Measurements from ENCODE around the gene GABBR1. TPM values are rescaled to one million over a fixed set of nuclear protein-coding genes. Genes with fewer than 3 reads are reported as not detected.

The GABBR1 gene
- polyA plus RNA-seq, 1 of the 3 experiments (the other 2 are of a cell fraction), result 26.8 TPM

DNA sequence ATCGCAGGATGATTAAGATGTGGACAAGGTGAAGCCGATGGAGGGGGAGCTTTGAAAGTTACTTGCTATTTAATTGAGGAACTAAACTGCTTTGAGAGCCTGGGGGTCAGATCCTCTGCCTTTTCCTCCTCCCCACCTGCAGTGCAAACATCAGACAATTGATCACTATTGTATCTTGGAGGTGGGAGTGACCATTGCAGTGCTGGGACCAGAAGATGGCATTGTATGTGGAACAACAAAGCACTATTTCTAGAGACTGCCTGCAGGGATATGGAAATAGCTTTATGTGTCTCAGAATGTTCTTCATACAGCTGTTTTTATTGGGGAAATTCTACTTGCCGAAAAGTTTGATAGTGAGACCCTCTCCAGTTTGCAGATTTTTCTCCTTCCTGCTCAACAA, 28.1 kb upstream of the GABBR1 start:
- H2AFZ ChIP-seq (ENCODE audit: low read depth), result no peak overlapping the region
- no peak overlapping the region for H3K27ac ChIP-seq (ENCODE audit: low read depth in 2 of 2, low read length in 1 of 2)
- no peaks in the 10 kb centered on the region for H3K4me1 ChIP-seq (ENCODE audit: control insufficient read depth in 1 of 2, insufficient read depth in 2 of 2, low read depth in 1 of 2, low read length in 1 of 2)
- 38% methylated on average over 3 of the region's 3 CpGs for WGBS (ENCODE audit: low lambda C conversion rate)
- CTCF ChIA-PET, result interaction anchor here (1.1 to 9.1 kb wide), 3 partner anchors 9 to 470 kb away, joined by 3 to 120 read pairs (median 3); no protein-coding TSS in a partner anchor
- no peak overlapping the region for H3K9ac ChIP-seq
- peaks cover 29% of the 10 kb centered on the region for H3K27me3 ChIP-seq (ENCODE audit: insufficient read depth)
- POLR2A ChIA-PET, result no interaction called here
- no peaks in the 10 kb centered on the region for H3F3A ChIP-seq (replicated peaks; ENCODE audit: insufficient read depth)
- no peaks in the 10 kb centered on the region for H3K36me3 ChIP-seq (replicated peaks in 1 of 2; ENCODE audit: control insufficient read depth in 1 of 2, insufficient read depth in 2 of 2, low read length in 1 of 2)
- H4K20me1 ChIP-seq (ENCODE audit: insufficient read depth), result no peaks in the 10 kb centered on the region
- no peaks in the 10 kb centered on the region for H3K9me2 ChIP-seq
- H3K4me3 ChIP-seq (ENCODE audit: low read depth in 2 of 2, low read length in 1 of 2), result no peak overlapping the region
- no peaks in the 10 kb centered on the region for H3K79me2 ChIP-seq (ENCODE audit: insufficient read depth)
- TF ChIP-seq POLR2AphosphoS5 (IDR thresholded peaks at IDR 0.05; ENCODE audit: low read depth, low read length) (no peak), NFIC (IDR thresholded peaks at IDR 0.05; ENCODE audit: borderline replicate concordance) (no peak), NRF1 (IDR thresholded peaks at IDR 0.05; ENCODE audit: low read depth, low read length) (no peak), RXRA (IDR thresholded peaks at IDR 0.05; ENCODE audit: borderline replicate concordance, low read depth) (no peak), EP300 (IDR thresholded peaks at IDR 0.05; ENCODE audit: borderline replicate concordance in 1 of 2, low read depth in 1 of 2, low read length in 1 of 2) (no peak), SMC3 (IDR thresholded peaks at IDR 0.05; ENCODE audit: low read depth, low read length) (no peak), RAD21 (IDR thresholded peaks at IDR 0.05; ENCODE audit: low read length) (no peak), MEF2A (IDR thresholded peaks at IDR 0.05; ENCODE audit: borderline replicate concordance, low read depth) (no peak), MAX (IDR thresholded peaks at IDR 0.05; ENCODE audit: low read depth) (no peak), GATA2 (CRISPR knock-in tag; IDR thresholded peaks at IDR 0.05) (no peak), SIN3A (IDR thresholded peaks at IDR 0.05; ENCODE audit: borderline replicate concordance, low read depth, low read length) (no peak), TAF1 (IDR thresholded peaks at IDR 0.05; ENCODE audit: borderline replicate concordance, low read depth, low read length) (no peak), YY1 (IDR thresholded peaks at IDR 0.05; ENCODE audit: low read depth) (no peak), TEAD4 (IDR thresholded peaks at IDR 0.05; ENCODE audit: borderline replicate concordance, insufficient read depth) (no peak)
- TF ChIP-seq, protein P1, sequence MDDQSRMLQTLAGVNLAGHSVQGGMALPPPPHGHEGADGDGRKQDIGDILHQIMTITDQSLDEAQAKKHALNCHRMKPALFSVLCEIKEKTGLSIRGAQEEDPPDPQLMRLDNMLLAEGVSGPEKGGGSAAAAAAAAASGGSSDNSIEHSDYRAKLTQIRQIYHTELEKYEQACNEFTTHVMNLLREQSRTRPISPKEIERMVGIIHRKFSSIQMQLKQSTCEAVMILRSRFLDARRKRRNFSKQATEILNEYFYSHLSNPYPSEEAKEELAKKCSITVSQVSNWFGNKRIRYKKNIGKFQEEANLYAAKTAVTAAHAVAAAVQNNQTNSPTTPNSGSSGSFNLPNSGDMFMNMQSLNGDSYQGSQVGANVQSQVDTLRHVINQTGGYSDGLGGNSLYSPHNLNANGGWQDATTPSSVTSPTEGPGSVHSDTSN (IDR thresholded peaks at IDR 0.05), result no peak
- TF ChIP-seq, protein P2, sequence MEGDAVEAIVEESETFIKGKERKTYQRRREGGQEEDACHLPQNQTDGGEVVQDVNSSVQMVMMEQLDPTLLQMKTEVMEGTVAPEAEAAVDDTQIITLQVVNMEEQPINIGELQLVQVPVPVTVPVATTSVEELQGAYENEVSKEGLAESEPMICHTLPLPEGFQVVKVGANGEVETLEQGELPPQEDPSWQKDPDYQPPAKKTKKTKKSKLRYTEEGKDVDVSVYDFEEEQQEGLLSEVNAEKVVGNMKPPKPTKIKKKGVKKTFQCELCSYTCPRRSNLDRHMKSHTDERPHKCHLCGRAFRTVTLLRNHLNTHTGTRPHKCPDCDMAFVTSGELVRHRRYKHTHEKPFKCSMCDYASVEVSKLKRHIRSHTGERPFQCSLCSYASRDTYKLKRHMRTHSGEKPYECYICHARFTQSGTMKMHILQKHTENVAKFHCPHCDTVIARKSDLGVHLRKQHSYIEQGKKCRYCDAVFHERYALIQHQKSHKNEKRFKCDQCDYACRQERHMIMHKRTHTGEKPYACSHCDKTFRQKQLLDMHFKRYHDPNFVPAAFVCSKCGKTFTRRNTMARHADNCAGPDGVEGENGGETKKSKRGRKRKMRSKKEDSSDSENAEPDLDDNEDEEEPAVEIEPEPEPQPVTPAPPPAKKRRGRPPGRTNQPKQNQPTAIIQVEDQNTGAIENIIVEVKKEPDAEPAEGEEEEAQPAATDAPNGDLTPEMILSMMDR (IDR thresholded peaks at IDR 0.05), result no peak
- TF ChIP-seq, protein P3, sequence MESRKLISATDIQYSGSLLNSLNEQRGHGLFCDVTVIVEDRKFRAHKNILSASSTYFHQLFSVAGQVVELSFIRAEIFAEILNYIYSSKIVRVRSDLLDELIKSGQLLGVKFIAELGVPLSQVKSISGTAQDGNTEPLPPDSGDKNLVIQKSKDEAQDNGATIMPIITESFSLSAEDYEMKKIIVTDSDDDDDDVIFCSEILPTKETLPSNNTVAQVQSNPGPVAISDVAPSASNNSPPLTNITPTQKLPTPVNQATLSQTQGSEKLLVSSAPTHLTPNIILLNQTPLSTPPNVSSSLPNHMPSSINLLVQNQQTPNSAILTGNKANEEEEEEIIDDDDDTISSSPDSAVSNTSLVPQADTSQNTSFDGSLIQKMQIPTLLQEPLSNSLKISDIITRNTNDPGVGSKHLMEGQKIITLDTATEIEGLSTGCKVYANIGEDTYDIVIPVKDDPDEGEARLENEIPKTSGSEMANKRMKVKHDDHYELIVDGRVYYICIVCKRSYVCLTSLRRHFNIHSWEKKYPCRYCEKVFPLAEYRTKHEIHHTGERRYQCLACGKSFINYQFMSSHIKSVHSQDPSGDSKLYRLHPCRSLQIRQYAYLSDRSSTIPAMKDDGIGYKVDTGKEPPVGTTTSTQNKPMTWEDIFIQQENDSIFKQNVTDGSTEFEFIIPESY (IDR thresholded peaks at IDR 0.05; ENCODE audit: borderline replicate concordance, low read depth), result no peak
- TF ChIP-seq, protein P4, sequence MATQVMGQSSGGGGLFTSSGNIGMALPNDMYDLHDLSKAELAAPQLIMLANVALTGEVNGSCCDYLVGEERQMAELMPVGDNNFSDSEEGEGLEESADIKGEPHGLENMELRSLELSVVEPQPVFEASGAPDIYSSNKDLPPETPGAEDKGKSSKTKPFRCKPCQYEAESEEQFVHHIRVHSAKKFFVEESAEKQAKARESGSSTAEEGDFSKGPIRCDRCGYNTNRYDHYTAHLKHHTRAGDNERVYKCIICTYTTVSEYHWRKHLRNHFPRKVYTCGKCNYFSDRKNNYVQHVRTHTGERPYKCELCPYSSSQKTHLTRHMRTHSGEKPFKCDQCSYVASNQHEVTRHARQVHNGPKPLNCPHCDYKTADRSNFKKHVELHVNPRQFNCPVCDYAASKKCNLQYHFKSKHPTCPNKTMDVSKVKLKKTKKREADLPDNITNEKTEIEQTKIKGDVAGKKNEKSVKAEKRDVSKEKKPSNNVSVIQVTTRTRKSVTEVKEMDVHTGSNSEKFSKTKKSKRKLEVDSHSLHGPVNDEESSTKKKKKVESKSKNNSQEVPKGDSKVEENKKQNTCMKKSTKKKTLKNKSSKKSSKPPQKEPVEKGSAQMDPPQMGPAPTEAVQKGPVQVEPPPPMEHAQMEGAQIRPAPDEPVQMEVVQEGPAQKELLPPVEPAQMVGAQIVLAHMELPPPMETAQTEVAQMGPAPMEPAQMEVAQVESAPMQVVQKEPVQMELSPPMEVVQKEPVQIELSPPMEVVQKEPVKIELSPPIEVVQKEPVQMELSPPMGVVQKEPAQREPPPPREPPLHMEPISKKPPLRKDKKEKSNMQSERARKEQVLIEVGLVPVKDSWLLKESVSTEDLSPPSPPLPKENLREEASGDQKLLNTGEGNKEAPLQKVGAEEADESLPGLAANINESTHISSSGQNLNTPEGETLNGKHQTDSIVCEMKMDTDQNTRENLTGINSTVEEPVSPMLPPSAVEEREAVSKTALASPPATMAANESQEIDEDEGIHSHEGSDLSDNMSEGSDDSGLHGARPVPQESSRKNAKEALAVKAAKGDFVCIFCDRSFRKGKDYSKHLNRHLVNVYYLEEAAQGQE (IDR thresholded peaks at IDR 0.05; ENCODE audit: low read depth, low read length), result no peak
- H3K4me2 ChIP-seq, result no peak overlapping the region
- no peaks in the 10 kb centered on the region for H3K9me3 ChIP-seq
- DNase-seq, result no peak
